K562 treated with DMSO at 1 percent for 4 hours (cell line): ENCODE results near the gene SERF2. TPM values are rescaled to one million over a fixed set of nuclear protein-coding genes. Genes with fewer than 3 reads are reported as not detected.

Experiments
- total RNA-seq: library from RNA; unstranded; fragments of 300-600 nt; gene quantifications from 2 replicates; pipeline ENCODE4 v1.2.3, GENCODE V29; 2022; ENCODE audit not compliant: insufficient read depth

Gene SERF2
- 399 and 430 TPM in 2 replicates for total RNA-seq

DNA sequence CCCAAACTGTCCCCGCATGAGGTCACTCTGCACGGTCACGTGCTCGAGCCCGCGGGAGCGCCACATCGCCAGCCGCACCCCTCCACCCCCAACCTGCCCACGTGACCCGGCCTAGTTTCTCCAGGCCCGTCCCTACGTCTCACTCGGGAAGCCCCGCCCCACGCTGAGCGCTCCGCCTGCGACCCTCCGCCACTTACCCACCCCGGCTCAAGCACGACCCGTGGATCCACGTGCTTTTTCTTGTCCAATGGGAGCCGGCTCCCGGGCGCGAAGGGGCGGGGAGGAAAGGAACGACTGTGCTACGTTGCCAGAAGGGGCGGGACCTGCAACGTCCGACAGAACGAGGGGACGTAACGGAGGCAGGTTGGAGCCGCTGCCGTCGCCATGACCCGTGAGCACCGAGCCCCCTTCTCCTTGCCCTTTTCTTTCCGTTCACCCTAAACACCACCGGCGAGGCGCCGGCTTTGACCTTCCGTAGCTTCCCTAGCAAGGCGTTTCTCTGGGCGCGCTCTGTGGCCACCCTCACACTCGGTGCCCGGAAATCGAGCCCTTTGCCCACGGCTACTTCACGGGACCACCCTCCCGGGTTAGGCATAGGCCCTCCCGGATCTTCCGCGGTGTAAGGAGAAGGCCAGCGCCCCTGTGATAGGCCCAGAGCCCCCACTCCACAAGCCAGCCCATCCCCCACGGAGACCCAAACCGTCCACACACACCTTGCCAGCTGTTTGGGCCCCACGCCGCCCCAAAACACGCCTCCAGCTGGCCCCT is at the start of gene SERF2:
SERF2 (plus strand) TSS at position 328 of the 768 bp plus-strand sequence; CDS start at position 385, 57 bp downstream.

DNA sequence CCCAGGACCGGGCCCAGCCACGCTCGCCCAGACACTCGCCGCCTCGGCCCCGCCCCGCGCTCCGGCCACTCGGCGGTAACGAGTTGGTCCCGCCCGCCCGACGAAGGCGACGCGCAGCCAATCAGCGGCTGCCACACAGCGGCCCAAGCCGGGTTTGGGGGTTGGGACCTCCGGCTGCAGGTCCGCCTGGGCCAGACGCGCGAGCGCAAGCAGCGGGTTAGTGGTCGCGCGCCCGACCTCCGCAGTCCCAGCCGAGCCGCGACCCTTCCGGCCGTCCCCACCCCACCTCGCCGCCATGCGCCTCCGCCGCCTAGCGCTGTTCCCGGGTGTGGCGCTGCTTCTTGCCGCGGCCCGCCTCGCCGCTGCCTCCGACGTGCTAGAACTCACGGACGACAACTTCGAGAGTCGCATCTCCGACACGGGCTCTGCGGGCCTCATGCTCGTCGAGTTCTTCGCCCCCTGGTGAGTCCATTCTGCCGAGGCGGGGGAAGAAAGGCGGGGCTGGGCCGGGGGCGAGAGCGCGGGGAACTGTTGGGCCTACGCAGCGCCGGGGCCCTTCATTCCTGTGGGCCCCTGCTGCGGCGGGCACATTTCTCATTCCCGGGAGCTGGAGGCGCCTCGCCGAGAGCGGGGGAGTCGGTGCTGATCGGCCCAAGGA is 45.7 kb upstream of the SERF2 start, which contains the start of gene PDIA3:
PDIA3 (plus strand) TSS at position 194 of the 658 bp plus-strand sequence; CDS start at position 296, 102 bp downstream.

DNA sequence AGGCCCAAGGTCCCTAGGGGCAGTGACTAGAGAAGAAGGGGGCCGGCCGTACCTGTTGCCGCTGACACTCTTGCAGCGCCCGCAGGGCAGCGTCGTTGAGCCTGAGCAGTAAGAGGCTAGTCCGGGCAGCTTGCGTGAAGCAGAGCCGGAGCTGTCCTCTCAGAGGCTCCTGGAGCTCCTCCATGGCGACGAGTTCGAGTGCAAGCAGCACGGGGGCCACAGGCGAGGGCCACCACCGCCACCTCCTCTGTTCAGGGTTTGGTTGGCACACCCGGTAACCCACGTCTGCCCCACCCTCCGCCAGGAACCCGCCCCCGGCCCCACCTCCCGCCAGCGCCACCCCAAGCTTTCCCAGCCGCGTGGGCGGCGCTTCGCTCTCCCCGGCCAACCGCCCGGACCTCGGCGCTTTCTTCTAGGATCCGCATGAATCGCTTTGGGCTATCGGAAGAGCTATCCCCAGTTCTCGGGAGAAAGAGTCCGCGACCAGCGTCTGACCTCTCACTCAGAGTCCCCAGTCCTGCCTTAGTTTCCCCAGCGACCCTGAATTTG is 15.3 kb upstream of the SERF2 start, which contains the start of gene ELL3:
ELL3 (minus strand) TSS at position 249 of the 549 bp plus-strand sequence; CDS start at position 184, 65 bp downstream.

DNA sequence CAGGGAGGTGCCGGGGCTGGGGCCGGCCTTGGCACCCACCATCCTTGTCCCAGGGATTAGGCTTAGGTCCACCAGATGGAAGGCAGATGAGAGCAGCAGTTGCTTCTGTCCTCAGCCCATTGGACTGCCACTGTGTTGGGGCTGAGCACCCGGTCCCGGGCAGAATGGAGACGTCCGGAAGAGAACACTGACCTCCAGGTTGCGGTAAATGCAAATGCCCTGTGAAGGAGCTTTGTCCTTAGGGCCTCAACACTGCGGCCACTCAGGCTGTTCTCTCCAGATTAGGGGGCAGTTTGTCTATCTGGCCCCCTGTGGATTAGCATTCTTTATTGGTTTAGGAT is 7.8 kb downstream of the SERF2 start, which contains the start of gene SERINC4:
SERINC4 (minus strand) TSS at position 276 of the 341 bp plus-strand sequence; CDS start at position 42, 234 bp downstream.

DNA sequence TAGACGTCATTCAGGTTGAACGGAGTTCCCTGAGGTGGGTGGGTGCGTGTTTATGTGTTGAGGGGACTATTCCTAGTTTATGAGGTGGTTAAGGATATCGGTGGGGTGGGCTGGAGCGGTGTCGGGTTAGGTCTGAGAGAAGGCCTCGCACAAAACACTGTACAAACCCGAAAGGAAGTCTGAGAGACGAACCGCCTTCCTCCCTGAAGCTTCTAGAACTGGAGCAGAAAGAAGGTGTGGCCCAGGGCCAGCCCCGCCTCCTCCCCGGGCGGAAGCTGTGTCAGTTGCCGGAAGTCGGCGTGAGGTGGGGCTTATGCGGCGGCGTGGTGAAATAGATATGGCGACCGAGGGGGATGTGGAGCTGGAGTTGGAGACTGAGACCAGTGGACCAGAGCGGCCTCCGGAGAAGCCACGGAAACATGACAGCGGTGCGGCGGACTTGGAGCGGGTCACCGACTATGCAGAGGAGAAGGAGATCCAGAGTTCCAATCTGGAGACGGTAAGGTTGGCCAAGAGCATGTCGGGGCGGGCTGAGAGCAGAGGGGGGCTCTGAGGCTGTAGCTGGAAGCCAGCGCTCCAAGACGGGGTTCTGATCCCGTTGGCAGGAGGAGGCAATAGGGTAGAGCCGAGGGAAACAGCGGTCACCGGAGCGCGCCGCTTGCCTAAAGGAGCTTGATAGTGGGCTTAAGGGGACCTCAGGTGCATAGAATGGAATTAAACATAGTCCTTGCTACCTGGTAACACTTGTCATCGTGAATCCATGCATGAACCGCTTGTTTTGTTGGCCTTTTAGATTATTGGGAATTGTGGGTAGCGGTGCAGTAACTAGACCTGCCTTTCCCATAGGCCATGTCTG is 8.4 kb downstream of the SERF2 start, which contains the start of gene HYPK:
HYPK (plus strand) TSS at position 314 of the 856 bp plus-strand sequence; CDS start at position 338, 24 bp downstream.

DNA sequence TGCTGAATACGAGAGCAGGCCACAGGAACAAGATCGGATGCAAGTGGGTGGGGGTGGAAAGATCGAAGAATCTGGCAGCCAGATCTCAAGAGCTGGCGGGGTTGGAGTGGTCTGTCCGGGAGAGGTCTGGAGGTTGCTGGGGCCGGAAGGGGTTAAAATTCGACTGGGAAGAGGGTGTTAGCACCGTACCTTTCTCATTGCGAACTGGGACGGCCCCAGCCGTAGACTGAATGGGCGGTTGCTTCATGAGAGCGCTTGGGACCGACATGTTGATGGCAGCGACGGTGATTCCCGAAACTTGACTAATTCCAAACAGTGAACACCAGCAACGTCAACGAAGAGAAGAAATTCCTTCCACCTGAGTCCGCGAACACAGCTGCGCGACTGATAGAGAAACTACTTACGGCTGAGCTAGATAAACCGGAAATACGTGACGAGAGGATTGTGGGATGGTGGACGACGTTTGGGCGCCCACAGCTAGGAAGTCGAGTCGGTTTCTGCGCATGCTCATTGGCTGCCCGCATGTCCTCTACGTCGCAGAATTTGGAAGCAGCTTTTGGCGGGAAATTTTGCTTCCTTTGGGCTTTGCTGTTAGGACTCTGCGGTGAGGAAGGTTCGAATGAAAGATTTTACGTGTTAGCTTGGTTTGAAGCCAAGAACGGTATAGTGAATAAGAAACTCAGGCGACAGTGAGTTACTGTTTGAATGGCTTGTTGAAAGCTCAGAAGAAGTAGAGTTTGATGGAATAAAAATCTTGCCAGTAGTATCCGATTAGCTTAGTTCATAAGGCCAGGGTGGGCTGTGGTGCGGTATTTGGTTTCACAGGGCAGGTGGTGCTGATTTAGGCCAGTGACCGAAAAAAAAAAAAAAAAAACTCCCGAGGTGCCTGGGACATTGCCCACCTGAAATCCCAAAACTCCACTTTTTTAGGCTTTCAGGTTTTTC is 32.5 kb downstream of the SERF2 start, which contains the start of gene MFAP1:
MFAP1 (minus strand) TSS at position 389 of the 945 bp plus-strand sequence; CDS start at position 268, 121 bp downstream.

DNA sequence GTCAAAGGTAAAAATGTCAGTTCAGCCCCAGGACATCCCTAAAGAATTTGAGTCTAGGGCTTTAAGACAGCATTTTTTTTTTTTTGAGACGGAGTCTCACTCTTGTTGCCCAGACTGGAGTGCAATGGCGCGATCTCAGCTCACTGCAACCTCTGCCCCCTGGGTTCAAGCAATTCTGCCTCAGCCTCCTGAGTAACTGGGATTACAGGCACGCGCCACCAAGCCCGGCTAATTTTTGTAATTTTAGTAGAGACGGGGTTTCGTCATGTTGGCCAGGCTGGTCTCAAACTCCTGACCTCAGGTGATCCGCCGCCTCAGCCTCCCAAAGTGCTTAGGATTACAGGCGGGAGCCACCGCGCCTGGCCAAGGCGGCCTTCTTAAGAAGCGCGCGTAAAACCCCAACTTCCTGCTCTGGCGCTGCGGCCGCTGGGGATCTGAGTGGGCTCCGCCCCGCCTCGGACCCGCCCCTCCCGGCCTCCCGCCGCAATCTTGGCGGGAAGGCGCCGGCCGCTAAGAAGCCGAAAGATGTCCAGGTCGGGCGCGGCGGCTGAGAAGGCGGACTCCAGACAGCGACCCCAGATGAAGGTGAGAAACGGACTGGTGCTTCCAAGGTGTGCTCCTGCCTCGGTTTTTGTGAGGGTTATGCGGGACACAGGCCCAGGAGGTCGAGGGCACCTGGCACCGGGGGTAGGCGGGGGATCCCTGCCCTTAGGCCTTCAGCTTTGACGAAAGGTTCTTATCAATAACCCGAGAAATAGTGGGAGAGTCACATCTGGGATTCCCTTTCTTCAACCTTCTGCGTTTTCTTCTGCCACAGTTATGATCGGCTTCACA is 34.6 kb downstream of the SERF2 start, which contains the start of gene WDR76:
WDR76 (plus strand) TSS at position 495 of the 834 bp plus-strand sequence; CDS start at position 526, 31 bp downstream.

Other genes starting within 250 kb of the SERF2 start
- gene PPIP5K1, start 202.1 kb upstream of the SERF2 start, total RNA-seq = 15.9 and 18.6 TPM in 2 replicates
- 3.8 and 7.2 TPM in 2 replicates for gene CKMT1B, start 198.3 kb upstream of the SERF2 start, total RNA-seq
- gene STRC, start 173.5 kb upstream of the SERF2 start, total RNA-seq = not detected in 2 replicates
- 1.5 TPM in 1 of 2 replicates, not detected in the other for gene CATSPER2, start 143.5 kb upstream of the SERF2 start, total RNA-seq
- gene CKMT1A, start 98.5 kb upstream of the SERF2 start, total RNA-seq = 0.91 TPM in 1 of 2 replicates, not detected in the other
- 152 and 176 TPM in 2 replicates for gene PDIA3, start 45.9 kb upstream of the SERF2 start, total RNA-seq
- gene ELL3, start 15.4 kb upstream of the SERF2 start, total RNA-seq = 1.0 and 2.7 TPM in 2 replicates
- gene SERINC4, start 7.9 kb downstream of the SERF2 start, total RNA-seq = 1.6 and 2.7 TPM in 2 replicates
- 4.7 and 6.0 TPM in 2 replicates for gene HYPK, start 8.3 kb downstream of the SERF2 start, total RNA-seq
- gene MFAP1, start 32.4 kb downstream of the SERF2 start, total RNA-seq = 45.2 and 53.5 TPM in 2 replicates
- 10.2 and 14.6 TPM in 2 replicates for gene WDR76, start 34.7 kb downstream of the SERF2 start, total RNA-seq